SK-N-MC (cell line): ENCODE results near the gene PPM1B.

Experiments
- EZH2 ChIP-seq: fragments of 200-600 bp; sonication (generic); IDR thresholded peaks from one replicate; pipeline ENCODE4 v1.6.1; 2017; ENCODE audit warnings: antibody characterized with exemption
- FOXP2 ChIP-seq: optimal IDR thresholded peaks from 2 replicates; pipeline ENCODE3; 2011; ENCODE audit warnings: mild to moderate bottlenecking, moderate library complexity; ENCODE audit not compliant: insufficient read depth; ENCODE audit errors: extremely low read length, control extremely low read depth
- POLR2AphosphoS5 ChIP-seq: IDR thresholded peaks from 2 replicates; pipeline ENCODE4 v1.6.1; 2012; ENCODE audit warnings: mild to moderate bottlenecking, low read depth, low read length, borderline replicate concordance

DNA sequence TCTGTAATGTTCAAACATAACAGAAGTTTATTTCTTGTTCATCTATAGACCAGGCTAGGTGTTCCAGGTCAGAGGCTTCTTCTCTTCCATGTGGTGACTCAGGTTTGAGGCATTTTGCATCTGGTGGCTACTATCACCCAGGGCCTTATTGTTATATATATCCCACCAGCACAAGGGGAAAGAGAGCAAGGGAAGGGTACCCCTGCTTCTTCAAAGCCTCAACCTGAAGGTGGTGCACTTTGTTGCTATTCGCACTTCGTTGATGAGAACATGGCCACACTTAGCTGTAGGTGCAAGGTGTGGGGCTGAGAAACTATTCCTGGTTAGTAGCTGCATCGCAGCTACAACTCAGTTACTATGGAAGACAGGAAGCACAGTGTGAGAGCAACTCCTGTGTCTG is 79.2 kb downstream of the PPM1B start:
- TF ChIP-seq FOXP2 (no peak), POLR2AphosphoS5 (no peak), EZH2 (no peak)
